Breast epithelium (tissue), 3 donors: ENCODE measurements around the gene TRIM25.

Source experiments
- CTCF ChIP-seq, 3 donors: fragments of 450-650 bp; IDR thresholded peaks; one replicate each; pipeline ENCODE4 v1.5.1; 2016 to 2017; ENCODE audit warnings: antibody characterized with exemption in 3 of 3, mild to moderate bottlenecking in 3 of 3, moderate library complexity in 3 of 3
- POLR2A ChIP-seq: fragments of 450-650 bp; IDR thresholded peaks from one replicate; pipeline ENCODE4 v1.6.1; 2016; ENCODE audit warnings: antibody characterized with exemption, mild to moderate bottlenecking, moderate library complexity
- POLR2AphosphoS5 ChIP-seq, 3 donors: sonication (generic); formaldehyde crosslinking; IDR thresholded peaks; one replicate each; pipeline ENCODE4 v1.6.1; 2017; ENCODE audit warnings: antibody characterized with exemption in 3 of 3

GRCh38 chr17:56884483-56885311 is 29.2 kb downstream of the TRIM25 start:
- TF ChIP-seq CTCF (IDR thresholded peaks at IDR 0.05), result no peak
- no peak for TF ChIP-seq POLR2A
- TF ChIP-seq POLR2AphosphoS5 (IDR thresholded peaks at IDR 0.05), result no peak
